ENCODE measurements around the gene CAMK2B.

Gene CAMK2B

DNA sequence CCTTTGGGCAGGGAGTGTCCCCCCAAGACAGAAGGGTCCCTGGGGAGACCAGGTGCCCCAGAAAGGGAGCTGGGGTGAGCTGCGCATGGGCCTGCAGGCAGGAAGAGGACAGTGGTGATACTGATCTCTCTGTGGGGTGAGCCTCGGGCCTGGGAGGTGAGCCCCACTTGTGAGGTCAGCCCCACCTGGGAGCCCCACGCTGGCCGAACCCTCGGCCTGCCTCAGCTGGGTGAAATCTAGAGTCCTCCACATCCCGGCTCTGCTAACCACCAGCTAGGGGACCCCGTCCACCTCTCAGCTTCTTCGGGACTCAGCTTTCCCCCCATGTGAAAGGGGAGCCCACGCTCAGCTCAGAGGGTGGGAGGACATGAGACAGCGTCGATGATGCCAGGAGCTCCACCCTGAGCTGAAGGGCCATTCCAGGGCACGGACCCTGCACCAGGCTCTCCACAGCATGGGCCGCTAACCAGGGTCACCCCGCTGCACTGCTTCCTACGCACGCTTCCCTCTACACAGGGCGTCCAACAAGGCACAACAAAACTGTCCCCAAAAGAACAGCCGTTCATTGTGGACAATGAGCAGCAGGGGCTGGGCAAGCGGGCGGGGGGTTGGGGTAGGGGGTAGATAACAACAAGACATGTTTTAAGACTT, 48.7 kb downstream of the CAMK2B start:
- in situ Hi-C loops (cut with HindIII; ENCODE audit: low sequenced_read_pairs), result no loop called here

DNA sequence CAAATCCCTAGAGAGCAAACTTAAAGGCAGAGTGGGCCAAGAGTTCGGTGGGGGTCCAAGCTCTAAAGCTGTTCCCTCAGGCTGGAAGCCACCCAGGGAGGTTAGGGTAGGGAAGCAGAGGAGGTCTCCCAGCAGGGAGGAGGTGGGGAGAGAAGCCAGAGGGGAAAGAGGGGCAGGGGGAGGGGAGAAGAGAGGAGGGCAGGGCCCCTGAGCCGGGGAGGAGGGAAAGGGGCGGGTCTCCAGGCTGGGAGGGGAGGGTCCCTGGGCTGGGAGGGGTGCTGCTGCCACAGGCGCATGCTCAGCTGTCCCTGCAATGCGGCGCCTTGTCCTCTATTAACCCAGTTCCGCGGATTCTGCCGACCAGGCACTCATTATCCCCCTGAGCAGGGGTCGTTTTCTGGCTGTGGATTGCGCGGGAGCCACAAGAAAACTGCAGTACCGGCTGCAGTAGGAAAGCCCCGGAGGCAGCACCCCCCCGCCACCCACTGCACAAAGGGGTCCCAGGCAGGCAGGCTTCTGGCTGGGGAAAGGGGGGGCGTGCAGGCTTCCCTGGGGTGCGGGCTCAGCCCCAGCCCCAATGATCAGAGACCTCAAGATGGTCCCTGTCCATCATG, 49.3 kb downstream of the CAMK2B start:
- in situ Hi-C loops (cut with HindIII; ENCODE audit: low sequenced_read_pairs), result no loop called here

DNA sequence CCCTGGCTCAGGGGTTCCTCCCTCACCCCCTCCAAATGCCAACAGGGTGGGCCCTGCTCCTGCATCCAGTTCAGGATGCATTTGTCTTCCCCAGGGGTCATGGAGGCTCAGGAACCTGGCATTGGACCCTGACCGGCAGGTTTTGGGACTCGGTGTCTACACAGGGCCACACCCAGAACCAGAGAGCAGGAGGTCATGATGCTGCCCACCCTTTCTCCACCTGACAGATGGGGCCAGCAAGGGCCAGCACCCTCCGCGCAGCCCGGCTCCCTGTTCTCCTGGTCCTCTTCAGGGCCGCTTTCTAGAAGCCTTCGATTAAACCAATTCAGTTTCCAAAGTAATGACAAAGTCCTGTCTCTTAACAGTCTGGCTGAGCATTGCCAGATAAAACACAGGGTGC, 50.2 kb downstream of the CAMK2B start:
- in situ Hi-C loops (cut with HindIII; ENCODE audit: low sequenced_read_pairs), result no loop called here

GRCh38 chr7:44274623-44274975, 50.8 kb downstream of the CAMK2B start:
- in situ Hi-C loops (cut with HindIII; ENCODE audit: low sequenced_read_pairs), result no loop called here

GRCh38 chr7:44273681-44274622, 51.4 kb downstream of the CAMK2B start:
- in situ Hi-C loops (cut with HindIII; ENCODE audit: low sequenced_read_pairs), result no loop called here

DNA sequence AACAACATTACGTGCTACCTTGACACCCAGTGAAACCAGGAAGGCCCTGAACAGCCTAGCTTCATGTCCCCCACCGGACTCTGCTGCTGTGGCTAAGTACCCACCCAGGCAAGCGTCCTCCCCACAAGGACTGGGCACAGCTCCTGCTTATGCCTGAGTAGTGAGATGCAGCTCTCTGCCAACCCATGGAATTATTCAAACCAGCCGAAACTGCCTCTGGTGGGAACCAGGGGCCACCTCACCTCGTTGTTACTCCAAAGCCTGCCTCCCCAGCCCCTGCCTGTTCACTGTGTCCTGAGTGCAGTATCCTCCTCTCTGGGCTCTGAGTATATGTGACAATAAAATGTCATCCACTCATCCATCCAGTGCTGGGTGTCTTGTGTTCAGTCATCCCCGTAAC, 52.4 kb downstream of the CAMK2B start:
- in situ Hi-C loops (cut with HindIII; ENCODE audit: low sequenced_read_pairs), result no loop called here

GRCh38 chr7:44272456-44272855, 52.9 kb downstream of the CAMK2B start:
- in situ Hi-C loops (cut with HindIII; ENCODE audit: low sequenced_read_pairs), result no loop called here

DNA sequence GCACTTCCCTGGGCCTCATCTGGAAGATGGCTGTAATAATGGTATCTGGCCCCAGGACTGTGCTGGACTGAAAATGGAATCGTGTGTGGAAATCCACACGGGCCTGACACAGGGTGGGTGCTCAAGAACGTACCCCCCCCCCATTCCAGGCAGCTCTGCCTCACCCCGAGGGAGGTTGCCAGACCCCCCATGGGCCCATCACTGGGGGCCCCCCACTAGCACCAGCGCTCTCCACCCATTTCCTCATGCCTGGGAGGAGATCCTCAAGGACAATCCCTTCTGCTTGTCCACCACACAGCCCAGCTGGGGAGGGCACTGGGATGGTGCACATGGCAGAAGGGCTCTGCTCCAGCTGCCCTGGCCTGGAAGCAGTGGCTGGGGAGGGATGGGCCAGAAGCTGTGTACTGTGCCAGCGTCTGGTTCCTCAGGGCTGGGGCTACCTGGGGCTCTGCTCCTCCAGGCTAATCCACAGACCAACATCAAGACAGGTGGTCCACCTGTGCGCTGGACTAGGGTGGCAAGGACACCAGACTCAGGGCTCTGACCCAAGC, 55.4 kb downstream of the CAMK2B start:
- in situ Hi-C loops (cut with HindIII; ENCODE audit: low sequenced_read_pairs), result loop anchor here (5.0 kb wide), 1 partner anchor 58 kb away; no protein-coding TSS in a partner anchor

DNA sequence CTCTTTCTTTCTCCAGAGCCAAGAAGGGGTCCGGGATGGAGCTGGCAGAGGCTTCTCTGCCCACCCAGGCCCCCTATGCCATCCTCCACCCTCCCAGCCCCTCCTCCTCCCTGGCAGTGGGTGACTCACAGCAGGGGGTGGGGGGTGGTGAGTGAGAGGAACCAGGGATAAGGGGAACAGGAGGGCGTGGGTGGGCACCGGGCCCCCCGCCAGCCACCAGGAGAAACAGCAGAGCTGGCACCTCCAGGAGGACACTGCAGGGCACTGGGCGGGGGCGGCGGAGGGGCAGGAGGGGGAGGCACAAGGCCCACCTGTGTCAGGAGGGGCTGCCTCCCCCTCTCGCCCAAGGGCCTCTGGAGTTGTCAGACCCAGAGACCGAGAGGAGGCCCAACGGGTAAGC, 56.0 kb downstream of the CAMK2B start:
- in situ Hi-C loops (cut with HindIII; ENCODE audit: low sequenced_read_pairs), result loop anchor here (5.0 kb wide), 1 partner anchor 57 kb away; no protein-coding TSS in a partner anchor

DNA sequence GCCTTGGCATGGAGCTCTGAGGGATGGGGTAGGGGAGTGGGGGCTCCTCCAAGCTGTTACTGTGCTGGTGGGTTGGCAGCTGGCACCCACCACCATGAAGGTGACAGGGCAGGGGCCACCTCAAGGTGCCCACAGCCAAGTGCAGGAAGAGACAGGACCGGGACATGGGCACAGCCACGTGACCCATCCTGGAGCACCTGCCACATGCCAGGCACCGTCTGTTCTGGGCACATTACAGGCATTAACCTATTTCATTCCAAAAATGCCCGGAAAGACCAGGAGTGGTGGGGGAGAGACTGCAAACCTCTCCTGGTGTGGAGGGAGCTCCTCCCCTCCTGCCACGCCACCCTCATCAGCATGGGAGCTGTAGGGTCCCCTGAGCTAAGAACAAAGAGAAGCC, 56.7 kb downstream of the CAMK2B start:
- in situ Hi-C loops (cut with HindIII; ENCODE audit: low sequenced_read_pairs), result loop anchor here (5.0 kb wide), 1 partner anchor 56 kb away; no protein-coding TSS in a partner anchor

DNA sequence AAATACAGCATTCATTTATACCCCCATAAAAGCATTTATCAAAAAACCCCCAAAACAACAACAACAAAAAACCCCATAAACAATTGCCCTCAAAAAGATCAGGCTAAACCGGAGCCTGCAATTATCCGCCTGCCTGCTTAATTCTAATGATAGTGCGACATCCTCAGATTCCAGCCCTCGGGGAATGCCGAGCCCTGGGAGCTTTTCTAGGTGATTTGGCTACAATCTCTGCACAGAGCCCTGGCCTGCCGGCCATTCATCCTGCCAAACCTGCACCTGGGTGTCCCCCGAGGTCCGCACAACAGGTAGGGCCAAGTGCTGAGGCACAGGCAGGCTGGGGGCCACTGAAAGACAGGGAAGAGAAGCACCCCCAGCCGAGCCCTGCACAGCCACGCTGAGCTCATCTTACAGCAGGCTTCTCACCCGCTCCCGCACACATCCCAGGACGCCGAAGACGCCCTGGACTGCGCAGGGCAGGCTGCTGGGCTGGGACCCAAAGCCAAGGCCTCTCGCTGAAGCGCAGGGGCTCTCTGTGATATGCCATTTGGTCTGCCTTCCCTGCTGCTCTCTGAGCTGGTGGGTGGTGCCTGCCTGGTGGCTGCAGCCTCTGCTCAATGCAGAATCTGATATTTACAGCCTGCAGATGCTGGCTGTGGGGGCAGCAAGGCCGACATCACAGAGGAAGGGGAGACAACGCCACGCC, 57.5 kb downstream of the CAMK2B start:
- in situ Hi-C loops (cut with HindIII; ENCODE audit: low sequenced_read_pairs), result loop anchor here (5.0 kb wide), 1 partner anchor 56 kb away; no protein-coding TSS in a partner anchor

DNA sequence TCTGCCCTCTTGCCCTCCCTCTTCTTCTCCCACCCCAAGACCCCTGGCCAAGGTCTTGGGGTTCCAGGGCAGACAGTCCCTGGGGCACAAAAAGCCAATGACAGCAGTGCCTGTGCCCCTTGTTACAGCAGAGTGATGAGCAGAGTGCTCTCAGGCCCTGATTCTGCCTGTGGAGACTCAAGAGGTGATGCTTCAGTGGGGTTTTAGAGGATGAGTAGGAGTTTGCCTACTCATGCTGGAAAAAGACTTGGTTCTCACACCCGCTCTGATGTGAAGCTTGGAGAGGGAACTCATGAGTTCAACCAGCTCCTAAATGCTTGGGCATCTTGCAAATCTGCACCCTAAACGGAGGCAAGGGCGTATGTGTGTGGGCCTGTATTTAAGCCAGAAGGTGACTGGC, 58.2 kb downstream of the CAMK2B start:
- in situ Hi-C loops (cut with HindIII; ENCODE audit: low sequenced_read_pairs), result loop anchor here (5.0 kb wide), 1 partner anchor 55 kb away; no protein-coding TSS in a partner anchor

DNA sequence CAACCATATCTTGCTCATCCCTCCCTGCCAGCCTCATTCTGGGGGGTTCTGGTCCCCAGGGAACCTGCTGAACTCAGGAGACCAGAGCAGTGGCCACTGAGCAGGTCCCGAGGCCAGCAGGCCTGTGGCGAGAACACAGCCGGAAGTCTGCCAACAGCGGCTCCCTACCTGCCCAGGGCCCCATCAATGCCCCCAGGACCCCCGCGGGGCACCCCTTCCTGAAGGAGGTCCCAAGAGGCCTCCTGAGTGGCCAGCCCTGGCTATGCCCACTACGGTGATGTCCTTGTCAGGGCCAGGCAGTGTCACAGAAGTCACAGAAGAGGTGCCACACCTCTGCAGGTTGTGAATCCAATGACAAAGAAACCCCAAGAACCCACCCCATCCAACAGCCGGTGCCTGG, 58.9 kb downstream of the CAMK2B start:
- in situ Hi-C loops (cut with HindIII; ENCODE audit: low sequenced_read_pairs), result loop anchor here (5.0 kb wide), 1 partner anchor 54 kb away; no protein-coding TSS in a partner anchor

DNA sequence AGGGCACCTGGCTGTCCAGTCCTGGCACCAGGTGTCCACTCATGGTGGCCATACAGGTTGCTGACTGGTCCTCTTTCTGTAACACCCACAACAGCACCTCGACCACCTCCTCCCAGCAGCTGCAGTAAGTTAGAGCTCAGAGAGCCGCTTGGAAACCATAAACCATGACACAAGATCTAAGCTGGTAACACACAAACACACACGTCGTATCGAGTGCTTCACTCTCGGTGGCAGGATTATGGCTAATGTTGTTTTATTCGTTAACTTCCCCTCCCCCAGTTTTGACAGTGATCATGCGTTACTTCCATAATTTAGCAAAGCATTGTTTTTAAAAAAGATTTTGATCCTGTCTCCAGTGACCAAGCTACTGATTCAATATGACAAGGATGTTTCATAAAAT, 59.7 kb downstream of the CAMK2B start:
- in situ Hi-C loops (cut with HindIII; ENCODE audit: low sequenced_read_pairs), result loop anchor here (5.0 kb wide), 1 partner anchor 53 kb away; no protein-coding TSS in a partner anchor

GRCh38 chr7:44264221-44264931, 61.0 kb downstream of the CAMK2B start:
- in situ Hi-C loops (cut with HindIII; ENCODE audit: low sequenced_read_pairs), result no loop called here

DNA sequence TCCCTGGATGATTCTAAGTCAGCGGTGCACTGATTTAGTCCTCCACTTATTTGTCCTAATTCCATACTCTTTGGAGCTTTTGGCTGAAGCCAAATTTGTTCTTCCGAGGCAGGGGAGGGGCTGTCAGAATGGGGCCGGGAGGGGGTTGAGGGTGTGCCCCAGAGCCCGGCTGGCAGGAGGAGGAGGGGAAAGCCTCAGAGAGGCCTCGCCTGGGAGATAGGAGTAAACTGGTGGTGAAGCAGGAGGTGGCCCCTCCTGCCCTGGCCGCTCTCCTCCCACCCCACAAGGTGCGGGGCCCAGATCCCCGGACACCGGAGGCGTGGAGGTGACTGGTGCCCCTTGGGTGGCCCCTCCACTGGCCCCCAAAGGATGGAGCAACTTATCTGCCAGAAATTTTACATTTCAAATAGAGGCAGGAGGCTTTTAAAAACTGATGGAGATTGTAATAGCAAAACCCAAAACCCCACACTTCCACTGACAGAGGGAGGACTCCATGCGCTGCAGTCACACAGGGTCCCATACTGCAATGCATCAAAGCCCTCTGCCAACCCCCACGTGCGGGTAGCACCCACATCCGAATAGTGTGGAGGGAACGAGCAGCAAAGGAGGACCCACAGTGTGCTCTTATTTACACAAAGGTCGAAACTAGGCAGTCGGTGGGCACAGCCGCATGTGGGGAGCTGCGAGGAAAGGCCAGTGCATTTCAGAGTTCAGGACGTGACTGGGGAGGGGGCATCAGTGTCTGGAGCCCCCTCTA, 61.9 kb downstream of the CAMK2B start:
- in situ Hi-C loops (cut with HindIII; ENCODE audit: low sequenced_read_pairs), result no loop called here

- in situ Hi-C loops (cut with HindIII; ENCODE audit: low sequenced_read_pairs), result no loop called here
These were observed 63.4 kb downstream of the CAMK2B start for GRCh38 chr7:44262031-44262430.

DNA sequence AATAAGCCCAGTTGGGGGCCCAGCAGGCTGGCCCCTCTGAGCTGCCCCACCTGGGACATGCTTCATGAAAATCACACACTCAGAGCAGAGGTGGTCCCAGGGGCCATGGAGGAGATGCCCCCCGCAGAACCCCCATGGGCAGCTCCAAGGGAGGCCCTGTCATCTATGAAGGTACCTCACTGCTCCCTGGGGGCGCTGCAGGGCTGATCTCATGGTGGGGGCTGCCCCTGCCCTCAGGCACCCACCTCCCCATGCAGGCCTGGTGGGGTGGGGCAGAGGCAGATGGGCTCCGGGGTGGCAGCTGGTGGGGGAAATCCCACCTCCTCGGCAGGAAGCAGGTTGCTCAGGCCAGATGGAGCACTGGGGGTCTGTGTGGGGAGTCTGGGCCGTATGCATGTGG, 64.2 kb downstream of the CAMK2B start:
- in situ Hi-C loops (cut with HindIII; ENCODE audit: low sequenced_read_pairs), result no loop called here
